GM18498 (cell line): ENCODE results near the gene NCOA4.
"Not testable (repeated sequence)": the region's sequence is repeated elsewhere in the genome, so short reads cannot be mapped to it uniquely, and the experiment has no call there.

Source experiments
- ATAC-seq: cut with Tn5 transposase; IDR thresholded peaks from one replicate; pipeline ENCODE4 v1.9.1; 2021; ENCODE audit warnings: mild to moderate bottlenecking, moderate library complexity; ENCODE audit not compliant: unreplicated experiment

The NCOA4 gene

GRCh38 chr10:45997994-45998763 is 32.2 kb downstream of the NCOA4 start:
- ATAC-seq: no peak

GRCh38 chr10:45997557-45997956 is 32.9 kb downstream of the NCOA4 start:
- no peak for ATAC-seq

DNA sequence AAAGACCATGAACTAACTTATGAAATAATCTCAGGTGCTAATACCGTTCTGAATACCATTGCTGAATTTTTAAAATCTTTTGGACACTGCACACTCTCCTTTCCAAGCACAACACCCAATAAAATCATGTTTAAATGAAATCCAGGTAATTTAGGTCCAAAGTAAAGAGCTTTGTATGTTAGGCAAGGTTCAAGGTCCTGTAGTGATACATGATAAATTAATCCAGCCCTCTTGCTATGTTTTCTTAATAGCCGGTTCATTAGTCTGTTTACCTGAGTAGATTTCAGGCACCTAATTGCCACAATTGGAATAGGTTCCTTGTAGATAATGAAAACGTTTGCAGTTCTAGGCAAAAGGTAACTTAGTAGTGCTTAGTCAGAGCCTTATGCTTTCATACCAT is 44.8 kb downstream of the NCOA4 start:
- not testable (repeated sequence) for ATAC-seq

DNA sequence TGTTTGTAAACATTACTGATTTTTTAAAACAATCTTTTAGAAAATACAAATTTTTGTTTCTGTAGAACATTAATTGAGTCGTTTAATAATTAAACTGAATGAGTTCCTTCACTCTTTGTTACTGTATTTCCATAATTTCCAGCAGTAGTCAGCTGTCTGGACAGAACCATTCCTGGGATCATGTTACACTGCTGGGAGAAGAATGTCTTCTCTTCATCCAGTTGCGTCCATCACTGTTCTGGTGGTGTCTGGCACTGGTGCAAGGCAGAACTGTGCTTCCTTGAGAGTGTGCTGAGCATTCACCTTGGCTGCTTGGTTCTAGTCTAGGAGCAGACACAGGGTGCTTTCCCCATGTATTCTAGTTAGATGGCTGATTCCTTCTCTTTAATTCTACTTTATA is 46.0 kb downstream of the NCOA4 start:
- not testable (repeated sequence) for ATAC-seq

DNA sequence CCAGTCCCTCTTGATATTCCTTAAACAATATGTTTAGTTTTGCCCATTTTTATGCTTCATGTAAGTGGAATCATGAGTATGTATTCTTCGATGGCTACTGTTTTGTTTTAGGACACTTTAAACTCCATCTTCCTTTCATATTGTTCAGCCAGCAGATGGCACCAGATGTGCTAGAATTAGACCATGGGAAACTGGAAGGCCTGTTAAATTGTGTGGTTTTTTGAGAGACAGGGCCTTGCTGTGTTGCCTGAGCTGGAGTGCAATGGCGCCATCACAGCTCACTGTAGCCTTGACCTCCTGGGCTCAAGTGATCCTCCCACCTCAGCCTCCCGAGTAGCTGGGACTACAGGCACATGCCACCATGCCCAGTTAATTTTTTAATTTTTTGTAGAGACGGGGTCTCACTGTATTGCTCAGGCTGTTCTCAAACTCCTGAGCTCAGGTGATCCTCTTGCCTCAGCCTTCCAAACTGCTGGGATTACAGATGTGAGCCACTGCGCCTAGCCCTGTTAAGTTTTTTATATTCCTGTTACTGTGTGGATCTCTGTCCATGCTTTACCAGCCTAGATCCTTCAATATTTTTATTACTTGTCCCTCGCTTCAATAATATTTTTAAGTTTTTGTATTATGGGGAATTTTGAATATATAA is 46.8 kb downstream of the NCOA4 start:
- ATAC-seq: peak; percentile 64

DNA sequence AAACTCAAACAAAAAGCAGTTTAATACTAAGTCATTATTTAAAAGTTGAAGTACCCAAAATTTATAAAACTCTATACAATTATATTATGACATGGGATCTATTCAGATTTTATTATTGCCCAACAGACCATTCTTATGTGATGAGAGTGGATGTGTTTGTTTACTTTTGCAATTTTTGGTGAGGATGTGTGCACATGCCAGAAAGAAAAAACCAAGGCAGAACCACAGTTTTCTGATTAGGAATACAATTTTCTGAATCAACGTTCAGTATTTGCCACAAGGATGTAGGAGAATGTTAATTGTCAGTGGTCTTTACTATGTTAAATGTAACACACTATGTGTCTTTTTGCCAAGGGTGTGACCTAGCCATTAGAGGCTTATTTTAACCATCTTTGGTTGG is 49.1 kb downstream of the NCOA4 start:
- ATAC-seq: not testable (repeated sequence)

DNA sequence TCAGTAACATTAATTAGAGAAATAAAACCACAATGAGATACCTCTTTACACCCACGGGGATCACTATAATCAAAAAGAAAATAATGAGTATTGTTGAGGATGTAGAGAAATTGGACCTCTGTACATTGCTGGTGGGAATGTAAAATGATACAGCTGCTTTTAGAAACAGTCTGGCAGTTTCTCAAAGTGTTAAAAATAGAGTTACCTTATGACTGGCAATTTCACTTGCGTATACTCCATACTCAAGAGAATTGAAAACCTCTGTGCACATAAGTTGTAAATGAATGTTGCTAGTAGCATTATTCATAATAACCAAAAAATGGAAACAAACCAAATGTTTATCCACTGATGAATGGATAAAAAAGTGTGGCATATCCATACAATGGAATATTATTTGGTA is 51.9 kb downstream of the NCOA4 start:
- ATAC-seq: peak; percentile 73

DNA sequence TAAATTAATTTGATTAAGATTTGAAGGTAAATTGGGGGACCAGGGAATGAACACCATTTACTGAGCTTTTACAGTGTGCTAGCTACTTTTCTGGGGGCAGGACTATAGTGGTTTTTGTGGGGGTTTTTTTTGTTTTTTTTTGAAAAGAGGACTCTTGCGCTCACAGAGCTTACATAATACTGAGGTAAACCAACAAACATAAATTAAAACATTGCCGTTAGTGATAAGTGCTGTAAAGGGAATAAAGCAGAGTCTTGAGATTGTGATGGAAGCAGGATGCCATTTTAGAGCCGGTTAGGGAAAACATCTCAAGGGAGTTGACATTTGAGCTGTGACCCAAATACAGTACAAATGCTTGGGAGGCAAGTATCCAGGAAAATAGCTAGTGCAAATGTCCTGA is 56.4 kb downstream of the NCOA4 start:
- ATAC-seq: not testable (repeated sequence)

DNA sequence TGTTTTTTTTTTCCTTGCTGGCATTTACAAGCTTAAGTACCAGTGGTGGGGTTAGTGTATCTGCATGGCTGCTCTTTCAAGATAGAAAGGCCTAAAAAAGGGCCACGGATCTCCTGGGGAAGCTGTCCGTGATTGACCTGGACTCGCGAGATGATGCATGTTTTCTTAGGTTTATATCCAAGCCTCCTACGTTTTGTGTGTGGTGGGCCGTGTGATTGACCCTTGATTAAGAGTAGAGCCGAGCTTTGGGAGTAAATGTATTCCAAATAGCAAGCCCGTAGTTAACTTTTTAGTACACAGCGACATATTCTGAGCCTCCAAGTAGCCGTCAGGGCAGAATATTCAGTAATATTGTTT is 57.6 kb downstream of the NCOA4 start:
- peak; percentile 20 for ATAC-seq

DNA sequence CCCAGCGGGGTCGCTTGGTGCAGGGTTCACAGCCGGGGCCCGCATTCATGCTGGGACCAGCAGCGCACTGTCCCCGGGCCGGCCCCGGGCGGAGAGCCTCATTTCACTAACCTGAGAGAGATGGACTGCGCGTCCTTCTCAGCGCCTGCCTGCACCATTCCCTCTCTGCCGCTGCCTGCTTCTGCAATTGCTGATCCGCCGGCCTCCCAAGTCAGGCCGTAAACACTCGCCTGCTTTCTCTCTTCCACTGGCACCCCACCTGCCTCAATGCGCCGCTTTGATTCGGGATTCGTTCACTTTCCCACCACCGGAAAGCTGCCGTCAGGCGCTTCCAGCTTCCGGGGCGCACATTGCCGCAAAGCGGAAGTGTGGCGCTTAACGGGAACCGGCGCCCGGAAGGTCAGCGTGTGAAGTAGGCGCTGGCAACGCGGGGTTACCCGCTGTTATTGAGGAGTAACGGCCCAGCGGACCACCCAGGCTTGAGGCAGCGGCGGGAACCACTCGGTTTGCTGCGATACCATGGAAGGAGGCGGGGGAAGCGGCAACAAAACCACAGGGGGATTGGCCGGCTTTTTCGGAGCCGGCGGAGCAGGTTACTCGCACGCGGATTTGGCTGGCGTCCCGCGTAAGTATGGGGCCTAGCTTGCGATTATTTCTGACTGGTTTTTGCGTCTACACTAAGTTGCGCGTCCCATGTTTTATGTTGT is 58.2 kb downstream of the NCOA4 start, which contains the start of gene TIMM23:
Gene TIMM23, plus strand, starts transcription at position 384 of the 707 bp plus-strand sequence. Its CDS starts 136 bp downstream, at position 520.
- ATAC-seq: peak; percentile 77

- peak; percentile 51 for ATAC-seq
Measured at GRCh38 chr10:45971742-45972105, 58.7 kb downstream of the NCOA4 start.

DNA sequence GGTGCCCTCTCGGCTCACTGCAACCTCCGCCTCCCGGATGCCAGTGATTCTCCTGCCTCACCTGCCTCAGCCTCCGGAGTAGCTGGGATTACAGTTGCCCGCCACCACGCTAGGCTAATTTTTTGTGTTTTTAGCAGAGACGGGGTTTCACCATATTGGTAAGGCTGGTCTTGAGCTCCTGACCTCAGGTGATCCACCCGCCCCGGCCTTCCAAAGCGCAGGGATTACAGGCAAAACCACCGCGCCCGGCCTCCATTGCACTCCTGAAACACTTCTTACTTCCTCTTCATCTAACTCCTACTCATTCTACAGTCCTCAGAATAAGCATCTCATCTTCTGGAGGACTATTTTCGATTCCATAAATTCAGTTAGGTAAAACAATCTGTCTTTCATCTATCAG is 59.4 kb downstream of the NCOA4 start:
- not testable (repeated sequence) for ATAC-seq

GRCh38 chr10:45962686-45963452 is 67.6 kb downstream of the NCOA4 start:
- not testable (repeated sequence) for ATAC-seq

DNA sequence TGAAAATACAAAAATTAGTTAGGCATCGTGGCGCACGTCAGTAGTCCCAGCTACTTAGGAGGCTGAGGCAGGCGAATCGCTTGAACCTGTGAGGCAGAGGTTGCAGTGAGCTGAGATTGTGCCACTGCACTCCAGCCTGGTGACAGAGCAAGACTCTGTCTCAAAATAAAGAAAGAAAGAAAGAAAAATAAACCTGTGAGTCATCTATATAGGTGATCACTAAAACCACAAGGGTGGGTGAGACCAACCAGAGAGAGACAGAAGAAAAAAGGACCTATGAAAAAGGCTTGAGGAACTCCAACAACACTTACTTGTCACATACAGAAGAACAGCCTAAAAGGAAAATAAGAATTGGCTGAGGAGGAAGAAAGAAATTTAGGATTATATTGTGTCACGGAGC is 72.5 kb downstream of the NCOA4 start:
- ATAC-seq: not testable (repeated sequence)

DNA sequence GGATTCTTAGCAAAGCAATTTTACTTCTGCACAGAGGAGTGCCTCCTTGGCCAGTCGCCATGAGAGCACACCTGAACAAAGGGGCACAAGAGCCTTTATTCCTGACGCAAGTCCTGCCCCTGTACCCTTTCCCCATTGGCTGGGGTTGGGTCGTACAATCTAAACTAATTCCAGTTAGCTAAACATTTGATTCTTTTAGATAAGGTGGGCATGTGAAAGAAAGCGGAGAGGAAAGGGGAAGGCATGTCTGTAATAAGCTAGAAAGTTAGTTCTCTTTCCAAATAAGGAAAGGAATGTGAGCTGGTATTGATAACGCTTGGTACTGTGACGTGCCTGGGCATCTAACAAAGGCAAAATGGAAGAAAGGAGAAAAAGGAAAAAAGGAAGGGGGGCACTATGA is 73.8 kb downstream of the NCOA4 start:
- ATAC-seq: not testable (repeated sequence)
